ENCODE results near the gene THRAP3. TPM values are rescaled to one million over a fixed set of nuclear protein-coding genes. Genes with fewer than 3 reads are reported as not detected.

The THRAP3 gene
- total and polyA plus RNA-seq, 9 of the 15 experiments (the other 6 are each of a cell fraction or from before 2014, with no cell fraction given), result 66.2 to 135 (median 113) TPM

DNA sequence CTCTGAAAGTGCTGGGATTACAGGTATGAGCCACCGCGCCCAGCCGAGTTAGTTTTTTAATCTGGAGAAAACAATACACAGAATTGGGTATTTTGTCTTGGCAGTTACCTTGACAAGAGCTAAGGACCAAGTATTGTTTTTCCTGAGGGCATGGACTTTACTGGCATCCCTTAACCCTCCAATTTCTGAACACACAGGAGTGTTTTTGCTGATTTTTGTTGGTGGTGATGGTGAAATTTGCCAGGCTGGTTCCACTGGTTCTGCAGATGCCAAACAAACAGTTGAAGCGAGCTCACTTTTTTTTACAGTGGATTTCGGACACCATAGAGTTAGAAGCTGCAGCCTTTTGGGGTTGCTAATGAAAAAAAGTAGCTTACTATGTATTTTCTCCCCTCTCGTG lies 44.7 kb downstream of the THRAP3 start:
- Histone ChIP-seq H3K4me1 (replicated peaks in 1 of 2; ENCODE audit: control insufficient read depth in 2 of 2, insufficient read depth in 2 of 2, low read length in 2 of 2) (peaks cover 5 to 21% of the 10 kb centered on the region in 2 experiments; a peak in 4 of 5 replicates), H4K20me1 (replicated peaks; ENCODE audit: control insufficient read depth, insufficient read depth, low read length) (peaks cover 9% of the 10 kb centered on the region), H3K9me3 (replicated peaks; ENCODE audit: control insufficient read depth, insufficient read depth, low read depth, low read length) (no peaks in the 10 kb centered on the region), H3K27ac (ENCODE audit: extremely low read depth, low read depth, low read length) (no peak overlapping the region), H3K36me3 (ENCODE audit: control insufficient read depth, insufficient read depth, low read length) (peaks cover 71% of the 10 kb centered on the region), H3K9ac (ENCODE audit: insufficient read depth in 1 of 2, low read depth in 2 of 2, low read length in 2 of 2) (no peak overlapping the region), H2AFZ (ENCODE audit: low read depth, low read length) (no peak overlapping the region), H3K9me1 (ENCODE audit: control insufficient read depth, insufficient read depth, low read length) (no peaks in the 10 kb centered on the region), H3K4me3 (no peak overlapping the region), H3K79me2 (ENCODE audit: control insufficient read depth, insufficient read depth, low read length) (peaks cover 66% of the 10 kb centered on the region), H3K4me2 (ENCODE audit: insufficient read depth, low read length) (no peak overlapping the region), H3K27me3 (ENCODE audit: control insufficient read depth in 2 of 2, insufficient read depth in 2 of 2, low read length in 2 of 2) (no peaks in the 10 kb centered on the region)
- intact Hi-C loops (cut with micrococcal nuclease) (no loop called here), in situ Hi-C loops (cut with MboI) (no loop called here)
- BruUV-seq (replicated peaks), result no TSS peak
- POLR2A ChIA-PET, result interaction anchor here (0.7 to 4.4 kb wide), 8 partner anchors 10 to 116 kb away, joined by 3 to 24 read pairs (median 4); partner anchors contain the start of gene THRAP3
- no peak for DNase-seq (ENCODE audit: extremely low read depth in 1 of 4, low spot score in 3 of 4)
- CTCF ChIA-PET (ENCODE audit: low intra/inter-chr PET ratio), result no interaction called here
- no peak for FAIRE-seq
- TF ChIP-seq MIER1 (IDR thresholded peaks at IDR 0.05; ENCODE audit: low read depth), result no peak
- TF ChIP-seq, protein P1, sequence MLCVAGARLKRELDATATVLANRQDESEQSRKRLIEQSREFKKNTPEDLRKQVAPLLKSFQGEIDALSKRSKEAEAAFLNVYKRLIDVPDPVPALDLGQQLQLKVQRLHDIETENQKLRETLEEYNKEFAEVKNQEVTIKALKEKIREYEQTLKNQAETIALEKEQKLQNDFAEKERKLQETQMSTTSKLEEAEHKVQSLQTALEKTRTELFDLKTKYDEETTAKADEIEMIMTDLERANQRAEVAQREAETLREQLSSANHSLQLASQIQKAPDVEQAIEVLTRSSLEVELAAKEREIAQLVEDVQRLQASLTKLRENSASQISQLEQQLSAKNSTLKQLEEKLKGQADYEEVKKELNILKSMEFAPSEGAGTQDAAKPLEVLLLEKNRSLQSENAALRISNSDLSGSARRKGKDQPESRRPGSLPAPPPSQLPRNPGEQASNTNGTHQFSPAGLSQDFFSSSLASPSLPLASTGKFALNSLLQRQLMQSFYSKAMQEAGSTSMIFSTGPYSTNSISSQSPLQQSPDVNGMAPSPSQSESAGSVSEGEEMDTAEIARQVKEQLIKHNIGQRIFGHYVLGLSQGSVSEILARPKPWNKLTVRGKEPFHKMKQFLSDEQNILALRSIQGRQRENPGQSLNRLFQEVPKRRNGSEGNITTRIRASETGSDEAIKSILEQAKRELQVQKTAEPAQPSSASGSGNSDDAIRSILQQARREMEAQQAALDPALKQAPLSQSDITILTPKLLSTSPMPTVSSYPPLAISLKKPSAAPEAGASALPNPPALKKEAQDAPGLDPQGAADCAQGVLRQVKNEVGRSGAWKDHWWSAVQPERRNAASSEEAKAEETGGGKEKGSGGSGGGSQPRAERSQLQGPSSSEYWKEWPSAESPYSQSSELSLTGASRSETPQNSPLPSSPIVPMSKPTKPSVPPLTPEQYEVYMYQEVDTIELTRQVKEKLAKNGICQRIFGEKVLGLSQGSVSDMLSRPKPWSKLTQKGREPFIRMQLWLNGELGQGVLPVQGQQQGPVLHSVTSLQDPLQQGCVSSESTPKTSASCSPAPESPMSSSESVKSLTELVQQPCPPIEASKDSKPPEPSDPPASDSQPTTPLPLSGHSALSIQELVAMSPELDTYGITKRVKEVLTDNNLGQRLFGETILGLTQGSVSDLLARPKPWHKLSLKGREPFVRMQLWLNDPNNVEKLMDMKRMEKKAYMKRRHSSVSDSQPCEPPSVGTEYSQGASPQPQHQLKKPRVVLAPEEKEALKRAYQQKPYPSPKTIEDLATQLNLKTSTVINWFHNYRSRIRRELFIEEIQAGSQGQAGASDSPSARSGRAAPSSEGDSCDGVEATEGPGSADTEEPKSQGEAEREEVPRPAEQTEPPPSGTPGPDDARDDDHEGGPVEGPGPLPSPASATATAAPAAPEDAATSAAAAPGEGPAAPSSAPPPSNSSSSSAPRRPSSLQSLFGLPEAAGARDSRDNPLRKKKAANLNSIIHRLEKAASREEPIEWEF (CRISPR knock-in tag; IDR thresholded peaks at IDR 0.05), result no peak
- no peak for TF ChIP-seq ZEB2 (IDR thresholded peaks at IDR 0.05)
- ATAC-seq, result no peak
- 91% methylated on average over 6 of the region's 6 CpGs for WGBS (ENCODE audit: insufficient coverage, low coverage, missing lambda C conversion rate)

Data from K562 (cell line).